Measurements from ENCODE around the gene PPP1R3G.
"Not testable (repeated sequence)": the region's sequence is repeated elsewhere in the genome, so short reads cannot be mapped to it uniquely, and the experiment has no call there.

Gene PPP1R3G

DNA sequence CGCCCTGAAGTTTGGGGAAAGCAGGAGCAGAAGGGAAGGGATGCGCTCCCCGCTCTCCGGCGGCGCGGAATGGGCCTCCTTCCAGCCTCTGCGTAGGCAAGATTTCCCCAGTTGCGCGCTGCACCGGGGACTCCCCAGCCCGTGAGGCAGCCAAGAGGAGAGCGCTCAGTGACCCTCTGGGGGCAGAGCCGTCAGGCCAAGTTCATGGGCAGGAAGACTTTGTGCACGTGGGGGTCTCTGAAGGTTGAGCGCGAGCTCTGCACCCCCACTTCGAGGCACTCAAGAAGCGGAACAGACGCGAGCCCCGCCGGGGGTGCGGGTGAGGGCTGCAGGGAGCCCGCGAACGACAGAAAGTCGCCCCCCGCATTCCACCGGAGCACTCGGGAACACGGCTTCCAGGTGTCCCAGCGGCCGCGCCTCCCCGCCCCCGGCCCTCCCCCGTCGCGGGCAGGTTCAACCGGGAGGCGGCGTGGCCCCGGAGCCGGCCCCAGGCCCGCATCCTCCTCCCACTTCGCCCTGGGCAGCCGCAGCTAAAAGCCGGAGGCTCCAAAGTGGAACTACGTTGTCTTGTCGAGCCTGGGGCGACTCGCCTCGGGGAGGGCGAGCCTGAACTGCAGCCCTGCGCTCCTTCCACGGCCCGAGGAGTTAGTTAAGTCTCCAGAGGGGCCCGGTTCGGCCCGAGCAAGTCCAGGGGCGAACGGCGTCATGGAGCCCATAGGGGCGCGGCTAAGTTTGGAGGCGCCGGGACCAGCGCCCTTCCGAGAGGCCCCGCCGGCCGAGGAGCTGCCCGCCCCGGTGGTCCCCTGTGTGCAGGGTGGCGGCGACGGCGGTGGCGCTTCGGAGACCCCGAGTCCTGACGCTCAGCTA lies at the start of gene PPP1R3G:
PPP1R3G (plus strand) TSS at position 561 of the 867 bp plus-strand sequence; CDS start at position 706, 145 bp downstream.
- DNase-seq = no peak

DNA sequence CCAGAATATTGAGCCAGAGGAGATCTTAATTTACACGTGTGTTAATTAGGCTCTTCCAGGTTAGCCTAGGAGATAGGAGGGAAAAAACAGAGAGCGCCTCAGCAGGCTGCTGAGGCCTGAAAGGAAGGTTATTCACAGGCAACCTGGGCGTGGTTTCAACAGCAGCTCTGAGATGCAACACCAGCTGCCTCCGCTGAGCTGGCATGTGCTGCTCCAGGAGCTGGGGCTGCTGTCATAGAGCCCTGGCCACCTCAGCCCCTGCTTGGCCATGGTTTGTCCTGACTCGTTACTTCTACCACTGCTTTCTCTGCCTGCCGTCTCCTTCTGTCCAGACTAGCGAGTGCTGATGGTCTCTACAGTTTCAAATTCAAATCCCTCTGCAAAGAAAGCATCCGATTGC lies 48.9 kb upstream of the PPP1R3G start:
- no peak for DNase-seq

DNA sequence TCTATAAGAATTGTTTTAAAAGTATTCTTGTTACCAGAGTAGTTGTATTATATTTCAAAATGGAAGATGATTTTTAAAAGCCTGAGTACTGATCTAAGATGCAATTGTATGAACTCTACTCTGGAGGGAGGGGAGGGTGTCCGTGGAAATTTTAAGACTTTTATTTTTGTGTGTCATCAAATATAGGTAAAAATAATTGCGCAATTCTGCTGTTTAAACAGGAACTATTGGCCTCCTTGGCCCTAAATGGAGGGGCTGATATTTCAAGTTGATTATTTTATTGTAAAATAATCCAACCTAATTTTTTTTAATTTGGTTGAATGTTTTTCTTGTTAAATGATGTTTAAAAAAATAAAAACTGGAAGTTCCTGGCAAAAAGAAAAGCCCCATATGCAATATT lies 43.2 kb upstream of the PPP1R3G start:
- no peak for DNase-seq

DNA sequence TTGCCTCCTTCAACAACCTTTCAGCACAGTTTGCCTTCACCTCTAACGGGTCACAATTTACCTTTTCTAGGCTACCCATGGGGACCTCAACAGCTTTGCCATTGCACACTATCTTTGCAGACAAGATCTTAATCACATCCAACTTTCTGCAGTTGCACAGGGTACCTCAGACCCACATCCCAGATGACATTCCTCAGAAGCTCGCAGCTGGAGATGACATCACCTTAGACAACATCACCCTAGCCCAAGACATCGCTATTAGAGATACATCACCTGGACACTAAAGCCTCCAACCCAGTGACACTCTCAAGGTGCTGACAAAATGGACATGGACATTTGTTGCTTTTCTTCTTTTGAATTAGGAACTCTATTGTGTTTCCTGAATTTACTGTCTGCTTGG lies 42.7 kb upstream of the PPP1R3G start:
- no peak for DNase-seq

DNA sequence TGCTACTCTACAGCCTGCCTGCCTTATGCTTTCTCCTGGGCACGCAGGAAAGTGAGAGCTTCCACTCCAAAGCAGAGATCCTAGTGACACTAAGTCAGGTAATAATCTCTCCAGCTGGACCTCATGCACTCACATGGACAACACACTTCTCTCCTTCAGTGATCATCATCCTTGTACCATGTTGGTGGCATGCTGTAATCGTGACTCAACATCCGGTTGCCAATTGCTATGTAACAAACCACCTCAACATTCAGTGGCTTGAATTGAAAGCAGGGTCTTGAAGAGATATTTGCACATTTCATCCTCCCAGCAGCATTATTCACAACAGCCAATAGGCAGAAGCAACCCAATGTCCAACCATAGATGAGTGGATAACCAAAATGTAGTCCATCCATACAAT lies 40.3 kb upstream of the PPP1R3G start:
- DNase-seq = no peak

DNA sequence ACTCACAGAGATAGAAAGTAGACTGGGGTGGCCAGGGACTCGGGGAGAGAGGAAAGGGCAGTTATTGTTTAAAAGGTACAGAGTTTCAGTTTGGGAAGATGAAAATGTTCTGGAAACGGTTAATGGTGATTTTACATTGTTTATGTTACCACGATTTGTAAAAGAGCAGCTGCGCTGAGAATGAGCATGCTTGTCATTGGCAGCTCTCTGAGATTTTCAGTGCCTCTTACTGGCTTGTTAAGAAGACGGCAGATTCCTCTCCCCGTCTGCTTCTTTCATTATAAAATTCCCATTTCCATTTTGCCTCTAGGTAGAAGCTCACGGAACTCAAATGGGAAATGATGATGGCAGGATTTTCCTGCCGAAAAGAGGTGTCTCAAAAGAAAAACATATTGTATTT lies 39.7 kb upstream of the PPP1R3G start:
- DNase-seq = no peak

DNA sequence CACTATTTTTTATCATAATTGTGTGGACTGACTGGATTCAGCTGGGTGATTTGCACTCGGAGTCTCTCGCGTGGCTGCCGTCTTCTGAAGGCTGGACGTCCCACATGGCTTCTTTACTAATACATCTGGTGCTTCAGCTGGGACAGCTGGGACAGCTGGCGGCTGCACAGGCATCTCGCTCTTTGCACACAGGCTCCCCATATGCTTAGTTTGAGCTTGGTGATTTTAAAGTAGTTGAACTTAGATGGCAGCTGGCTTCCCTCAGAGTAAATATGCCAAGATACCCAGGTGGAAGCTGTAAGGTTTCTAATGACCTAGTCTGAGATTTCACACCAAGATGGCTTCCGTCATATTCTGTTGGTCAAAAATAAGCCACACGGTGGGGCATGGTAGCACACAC lies 38.7 kb upstream of the PPP1R3G start:
- no peak for DNase-seq

DNA sequence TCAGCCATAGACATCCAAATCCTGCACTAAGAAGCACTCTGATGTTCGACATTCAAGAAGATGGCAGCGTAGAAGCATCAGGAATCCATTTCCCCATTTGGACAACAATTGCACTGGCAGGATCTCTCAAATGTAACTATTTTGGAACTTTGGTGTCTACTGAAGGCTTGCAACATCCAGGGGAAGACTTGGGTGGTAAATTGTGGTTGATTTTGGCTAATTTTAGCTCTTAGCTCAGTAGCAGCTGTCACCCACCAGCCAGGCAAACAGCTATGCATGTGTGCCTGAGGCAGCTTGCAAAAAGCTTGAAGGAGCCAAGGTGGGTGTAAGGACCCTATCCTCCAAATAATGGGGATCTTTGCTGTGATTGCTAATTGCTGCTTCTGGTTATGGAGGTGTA lies 35.1 kb upstream of the PPP1R3G start:
- DNase-seq = no peak

DNA sequence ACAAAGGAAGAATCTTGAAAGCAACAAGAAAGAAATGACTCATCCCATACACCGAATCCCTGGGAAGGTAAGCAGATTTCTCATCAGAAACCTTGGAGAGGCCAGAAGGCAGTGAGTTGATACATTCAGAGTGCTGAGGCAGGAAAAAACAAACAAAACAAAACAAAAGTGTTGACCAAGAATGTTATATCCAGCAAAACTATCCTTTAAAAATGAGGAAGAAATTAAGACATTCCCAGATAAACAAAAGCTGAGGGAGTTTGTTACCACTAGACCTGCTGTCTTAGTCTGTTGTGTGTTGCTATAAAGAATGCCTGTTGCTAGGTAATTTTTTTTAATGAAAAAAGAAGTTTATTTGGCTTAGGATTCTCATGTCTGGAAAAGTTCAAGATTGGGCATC lies 33.7 kb upstream of the PPP1R3G start:
- DNase-seq = no peak

DNA sequence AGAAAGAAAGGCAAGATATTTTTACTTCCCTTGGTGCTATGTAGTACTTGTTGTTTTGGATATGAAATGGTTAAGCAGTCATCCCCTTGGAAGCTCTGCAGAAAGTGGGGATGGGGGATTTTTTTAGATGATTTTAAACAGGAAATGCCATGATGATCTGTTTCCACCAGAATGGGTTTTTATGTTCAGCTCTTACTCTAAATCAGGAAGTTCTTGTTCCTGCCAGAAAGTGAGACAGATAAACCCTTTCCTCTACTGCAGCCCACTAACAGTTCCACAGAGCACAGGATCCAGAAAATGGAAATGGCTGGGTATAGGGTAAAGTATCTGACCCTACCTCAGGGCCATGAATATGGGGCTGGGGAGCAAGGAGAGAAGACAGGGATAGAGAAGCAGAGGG lies 32.1 kb upstream of the PPP1R3G start:
- no peak for DNase-seq

DNA sequence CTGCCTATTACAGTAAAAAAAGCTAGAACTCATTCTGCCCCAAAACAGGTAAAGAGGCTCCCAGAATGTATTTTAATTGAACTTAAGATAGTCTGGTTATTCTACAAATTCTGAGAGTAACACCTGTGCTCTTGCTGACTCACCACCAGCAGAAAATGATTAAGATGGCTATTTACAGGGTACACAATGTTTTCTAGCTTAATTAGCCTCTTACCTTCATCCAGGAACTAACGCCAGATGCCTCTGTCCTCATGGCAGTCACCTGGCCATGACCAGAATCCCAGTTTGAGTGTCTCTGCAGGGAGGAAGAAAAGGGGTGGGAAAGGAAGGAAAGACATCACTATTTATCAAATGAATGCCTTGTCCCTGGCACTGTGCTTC lies 31.3 kb upstream of the PPP1R3G start:
- DNase-seq = no peak

DNA sequence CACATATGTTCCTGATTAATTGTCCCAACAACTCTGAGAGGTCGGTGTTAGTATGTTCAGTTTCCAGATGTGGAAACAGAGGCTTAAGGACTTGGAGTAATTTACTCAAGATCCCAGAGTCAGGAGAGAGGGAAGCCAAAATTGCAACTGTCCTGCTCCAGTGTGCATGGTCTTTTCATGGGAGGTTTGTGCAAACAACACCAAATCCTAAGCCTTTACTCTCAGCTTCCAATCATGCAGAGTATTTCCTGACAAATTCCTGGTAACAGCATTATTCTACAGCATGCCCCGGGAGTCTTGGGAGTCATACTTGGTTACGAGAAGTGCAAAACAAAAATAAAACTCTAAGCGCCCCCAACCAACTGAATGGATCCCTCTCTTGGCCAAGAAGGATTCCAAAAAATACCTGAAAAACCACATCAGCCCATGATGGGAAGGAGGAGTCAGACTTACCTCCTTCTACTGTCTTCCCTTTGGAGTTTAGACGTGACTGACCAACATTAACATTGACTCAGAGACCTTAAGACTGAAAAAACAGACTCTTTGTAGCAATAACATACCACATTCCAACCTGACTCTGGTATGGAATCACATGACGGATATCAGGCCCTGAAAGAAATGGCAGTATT lies 30.8 kb upstream of the PPP1R3G start:
- DNase-seq = no peak

DNA sequence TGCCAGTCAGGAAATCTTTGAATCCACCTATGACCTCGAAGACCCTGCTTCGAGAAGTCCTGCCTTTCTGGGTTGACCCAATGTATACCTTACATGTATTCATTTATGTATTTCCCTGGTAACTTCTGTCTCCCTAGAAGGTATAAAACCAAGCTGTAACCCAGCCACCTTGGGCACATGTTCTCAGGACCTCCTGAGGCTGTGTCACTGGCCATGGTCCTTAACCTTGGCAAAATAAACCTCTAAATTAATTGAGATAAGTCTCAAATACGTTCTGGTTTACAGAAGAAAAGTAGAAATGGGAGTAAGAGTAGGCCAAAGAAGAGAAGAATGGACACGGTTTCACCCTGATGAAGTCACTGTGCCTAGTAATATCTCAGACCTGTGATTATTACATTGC lies 30.0 kb upstream of the PPP1R3G start:
- DNase-seq = no peak

DNA sequence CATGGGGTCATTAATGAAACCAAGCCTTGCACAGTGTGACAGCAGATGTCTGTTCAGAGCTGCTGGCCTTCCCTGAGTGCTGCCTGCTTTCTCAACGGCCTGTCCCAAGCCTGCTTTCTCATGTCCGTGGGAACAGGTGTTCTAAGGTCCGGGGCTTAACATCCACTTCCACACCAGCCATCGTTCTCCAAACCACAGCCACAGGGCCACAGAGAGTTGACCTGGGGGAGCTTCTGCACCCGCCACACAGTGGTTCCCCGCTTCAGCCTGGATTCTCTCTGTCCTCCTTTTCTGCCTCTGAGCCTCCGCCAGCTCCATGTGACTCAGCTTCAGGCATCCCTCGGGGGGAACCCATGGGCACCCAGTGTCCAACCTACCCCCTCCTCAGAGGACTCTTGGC lies 26.9 kb upstream of the PPP1R3G start:
- DNase-seq = no peak

DNA sequence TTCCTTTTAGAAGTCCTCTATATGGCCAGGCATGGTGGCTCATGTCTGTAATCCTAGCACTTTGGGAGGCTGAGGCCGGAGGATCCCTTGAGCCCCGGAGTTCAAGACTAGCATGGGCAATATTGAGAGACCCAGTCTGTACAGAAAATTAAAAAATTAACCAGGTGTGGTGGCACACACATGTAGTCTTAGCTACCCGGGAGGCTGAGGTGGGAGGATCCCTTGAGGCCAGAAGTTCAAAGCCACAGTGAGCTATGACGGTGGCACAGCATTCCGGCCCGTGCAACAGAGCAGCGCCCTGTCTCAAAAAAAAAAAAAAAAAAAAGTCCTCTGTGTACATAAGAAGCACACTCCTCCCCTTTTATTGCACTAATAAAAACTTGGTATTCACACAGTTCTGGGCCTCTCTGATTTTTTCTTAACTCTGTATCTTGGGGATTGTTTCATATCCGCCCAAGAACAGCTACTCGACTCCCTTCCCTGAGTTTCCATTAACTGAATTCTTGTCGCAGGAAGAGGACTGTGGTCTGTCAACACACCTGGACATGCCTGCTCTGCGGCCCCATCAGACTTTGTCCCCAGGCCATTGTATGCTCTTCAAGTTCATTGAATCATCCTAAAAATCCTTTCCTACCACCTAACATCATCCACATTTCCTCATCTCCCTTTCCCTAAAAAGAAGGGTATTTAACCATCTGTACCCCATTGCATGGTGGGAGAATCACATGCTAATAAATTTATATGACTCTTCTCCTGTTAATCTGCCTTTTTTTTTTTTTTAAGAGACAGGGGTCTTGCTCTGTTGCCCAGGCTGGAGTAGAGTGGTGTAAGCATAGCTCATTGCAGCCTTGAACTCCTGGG lies 25.9 kb upstream of the PPP1R3G start:
- DNase-seq = no peak

DNA sequence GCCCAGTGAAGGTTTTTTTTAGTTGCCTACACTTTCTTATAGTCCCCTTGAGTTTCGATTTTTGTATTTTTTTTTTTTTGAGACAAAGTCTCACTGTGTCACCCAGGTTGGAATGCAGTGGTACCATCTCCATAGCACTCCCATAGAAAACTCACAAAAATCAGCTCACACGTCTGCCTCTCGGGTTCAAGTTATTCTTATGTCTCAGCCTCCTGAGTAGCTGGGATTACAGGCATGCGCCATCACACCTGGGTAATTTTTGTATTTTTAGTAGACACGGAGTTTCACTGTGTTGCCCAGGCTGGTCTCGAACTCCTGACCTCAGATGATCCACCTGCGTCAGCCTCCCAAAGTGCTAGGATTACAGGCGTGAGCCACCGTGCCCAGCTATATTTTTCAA lies 24.7 kb upstream of the PPP1R3G start:
- DNase-seq = not testable (repeated sequence)

DNA sequence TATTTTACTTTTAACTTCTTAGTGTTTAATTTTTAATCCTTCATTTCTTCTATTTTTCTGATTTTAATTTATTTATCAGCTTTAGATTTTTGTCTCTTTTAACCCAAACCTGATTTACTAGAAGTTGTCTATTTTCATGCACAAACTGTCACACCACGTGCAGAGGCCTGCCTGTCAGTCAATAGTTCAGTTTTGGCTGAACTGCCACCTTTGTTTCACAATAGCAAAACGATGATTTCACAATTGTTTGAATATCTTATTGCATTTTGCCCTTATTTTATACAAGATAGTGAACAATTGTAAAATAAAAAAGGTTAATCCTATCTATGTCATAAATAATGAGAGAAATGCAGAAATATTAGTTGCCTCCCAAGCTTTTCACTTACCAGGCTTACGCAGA lies 24.0 kb upstream of the PPP1R3G start:
- DNase-seq = no peak

DNA sequence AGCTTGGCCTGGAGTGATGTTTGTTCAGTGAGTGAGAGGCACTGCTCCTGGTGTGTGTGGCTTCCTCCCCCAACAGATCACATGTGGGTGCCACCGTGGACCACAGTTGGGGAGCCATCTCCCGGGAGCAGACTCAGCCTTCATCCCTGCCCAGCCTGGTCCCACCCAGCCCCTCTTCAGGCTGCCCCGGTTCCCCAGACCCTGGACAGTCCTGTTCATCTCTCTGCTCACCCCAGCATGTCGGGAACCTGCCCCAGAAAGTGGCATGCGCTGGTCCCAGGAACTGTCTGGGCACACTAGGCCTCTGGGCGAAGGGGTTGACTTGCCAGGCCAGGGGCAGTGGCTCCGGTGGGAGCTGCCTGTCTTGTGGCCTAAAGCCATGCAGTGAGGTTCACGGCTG lies 21.5 kb upstream of the PPP1R3G start:
- DNase-seq = no peak

DNA sequence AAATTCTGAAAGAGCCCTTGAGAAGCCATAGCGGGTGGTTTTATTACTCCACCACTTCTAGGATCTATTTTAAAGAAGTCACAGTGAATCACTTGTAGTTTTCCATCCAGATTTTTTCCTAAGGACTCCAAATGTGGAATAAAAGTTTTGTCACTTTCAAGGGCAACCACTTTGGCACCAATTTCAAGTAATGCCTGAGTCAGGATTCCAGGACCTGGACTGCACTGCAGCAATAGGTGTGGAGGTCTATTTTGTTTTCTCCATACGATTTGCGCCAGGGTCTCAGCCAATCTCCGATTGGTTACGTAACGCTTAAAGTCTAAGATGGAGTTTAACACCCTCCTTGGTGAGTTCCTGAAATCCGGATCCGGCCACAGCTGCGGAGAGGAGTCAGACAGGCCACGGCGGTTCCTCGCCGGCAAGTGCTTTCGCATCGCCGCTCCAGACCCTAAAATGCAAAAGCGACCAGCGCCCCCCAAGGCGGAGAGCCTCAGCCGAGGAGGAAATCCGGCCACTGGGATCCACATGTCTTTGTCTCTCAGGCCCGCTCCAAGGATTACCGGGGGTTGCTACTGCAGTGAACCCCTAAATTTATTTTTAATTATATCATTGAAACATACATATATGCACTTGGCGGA lies 18.6 kb upstream of the PPP1R3G start:
- no peak for DNase-seq

DNA sequence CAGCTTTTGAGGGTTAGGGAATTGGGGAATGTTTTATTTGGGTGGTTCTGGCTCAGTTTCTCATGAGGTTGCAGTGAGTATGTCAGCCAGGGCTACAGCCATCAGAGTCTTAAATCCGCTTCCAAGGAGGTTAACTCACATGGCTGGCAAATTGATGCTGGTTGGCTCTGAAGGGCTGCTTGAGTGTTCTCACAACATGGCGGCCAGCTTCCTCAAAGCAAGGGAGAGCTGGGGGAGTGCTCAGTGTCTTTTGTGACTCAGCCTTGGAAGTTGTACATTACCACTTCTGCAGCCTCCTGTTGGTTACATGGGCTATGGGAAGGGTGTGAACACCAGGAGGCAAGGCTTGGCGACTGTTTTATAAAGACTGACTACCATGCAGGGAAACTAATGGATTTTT lies 17.8 kb upstream of the PPP1R3G start:
- DNase-seq = no peak

DNA sequence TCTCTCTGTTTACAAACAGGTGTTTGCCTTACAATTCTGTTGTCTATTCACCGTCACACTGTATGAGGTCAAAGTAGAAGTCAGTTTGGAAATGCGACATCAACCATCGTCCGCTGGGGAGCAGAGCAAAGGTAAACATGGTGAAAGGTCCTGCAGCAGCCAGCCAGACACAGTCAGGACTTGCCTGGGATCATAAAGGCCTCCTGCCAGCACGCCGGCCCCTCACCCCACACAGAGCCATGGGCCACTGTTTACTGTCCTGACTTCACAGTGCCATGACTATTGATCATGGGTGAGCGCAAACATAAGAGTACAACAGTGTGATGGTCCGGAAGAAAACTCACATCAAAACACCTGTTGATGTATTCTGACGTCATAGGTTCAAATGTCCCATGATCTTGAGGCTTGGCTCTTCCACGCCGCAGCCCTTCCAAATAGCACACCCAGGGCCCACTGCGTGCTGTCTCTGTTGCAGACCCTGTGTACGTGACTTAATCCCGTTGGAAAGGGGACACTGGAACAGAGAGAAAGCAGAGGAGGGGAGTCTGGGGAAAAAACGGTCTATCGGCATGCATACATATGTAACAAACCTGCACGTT lies 16.9 kb upstream of the PPP1R3G start:
- no peak for DNase-seq

DNA sequence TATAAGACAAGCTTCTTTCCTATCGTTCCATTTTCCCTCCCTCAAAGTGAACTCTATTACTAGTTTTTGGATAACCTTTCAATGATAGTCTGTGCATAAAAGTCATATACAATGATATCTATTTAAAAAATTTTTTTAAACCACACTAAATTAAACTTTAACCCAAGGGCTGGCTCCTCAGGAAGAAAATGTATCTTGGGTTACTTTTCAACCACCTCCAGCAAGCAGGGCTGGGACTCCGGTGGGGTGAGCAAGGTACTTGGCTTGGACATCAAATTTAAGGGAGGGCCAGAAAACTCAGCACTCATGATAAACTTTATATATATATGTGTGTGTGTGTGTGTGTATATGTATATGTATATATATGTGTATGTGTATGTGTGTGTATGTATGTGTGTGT lies 13.9 kb upstream of the PPP1R3G start:
- DNase-seq = no peak

DNA sequence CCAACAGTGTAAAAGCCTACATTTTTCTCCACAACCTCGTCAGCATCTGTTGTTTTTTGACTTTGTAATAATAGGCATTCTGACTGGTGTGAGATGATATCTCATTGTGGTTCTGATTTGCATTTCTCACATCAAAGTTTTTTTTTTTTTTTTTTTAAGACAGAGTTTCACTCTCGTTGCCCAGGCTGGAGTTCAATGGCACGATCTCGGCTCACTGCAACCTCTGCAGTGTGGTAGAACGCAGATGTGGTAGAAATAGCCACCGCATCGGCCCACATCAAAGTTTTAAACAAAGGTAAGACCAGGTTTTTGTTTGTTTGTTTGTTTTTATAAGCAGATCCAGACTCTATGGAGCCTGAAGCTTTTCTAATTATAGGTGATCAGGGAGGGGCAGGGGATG lies 12.7 kb upstream of the PPP1R3G start:
- DNase-seq = no peak
